ENCODE measurements around the gene OR10A7. TPM values are rescaled to one million over a fixed set of nuclear protein-coding genes. Genes with fewer than 3 reads are reported as not detected.

The OR10A7 gene, protein sequence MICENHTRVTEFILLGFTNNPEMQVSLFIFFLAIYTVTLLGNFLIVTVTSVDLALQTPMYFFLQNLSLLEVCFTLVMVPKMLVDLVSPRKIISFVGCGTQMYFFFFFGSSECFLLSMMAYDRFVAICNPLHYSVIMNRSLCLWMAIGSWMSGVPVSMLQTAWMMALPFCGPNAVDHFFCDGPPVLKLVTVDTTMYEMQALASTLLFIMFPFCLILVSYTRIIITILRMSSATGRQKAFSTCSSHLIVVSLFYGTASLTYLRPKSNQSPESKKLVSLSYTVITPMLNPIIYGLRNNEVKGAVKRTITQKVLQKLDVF
- not detected in 2 replicates for total RNA-seq

GRCh38 chr12:55220725-55221124 is at the start of gene OR10A7:
TSS of gene OR10A7 (plus strand) at chr12:55221025. CDS start at chr12:55221025, 0 bp downstream.

GRCh38 chr12:55244309-55244708 is 23.5 kb downstream of the OR10A7 start, which contains the start of gene OR6C74:
TSS of gene OR6C74 (plus strand) at chr12:55244609. CDS start at chr12:55247288, 2,679 bp downstream.

Other genes with a start within 250 kb of the OR10A7 start
- not detected in 2 replicates for gene TESPA1, start 236.3 kb upstream of the OR10A7 start, total RNA-seq
- gene NEUROD4, start 201.1 kb upstream of the OR10A7 start, total RNA-seq, result not detected in 2 replicates
- not detected in 2 replicates for gene OR9K2, start 94.6 kb upstream of the OR10A7 start, total RNA-seq
- gene OR6C74, start 23.6 kb downstream of the OR10A7 start, total RNA-seq, result not detected in 2 replicates
- not detected in 2 replicates for gene OR6C6, start 75.5 kb downstream of the OR10A7 start, total RNA-seq
- gene OR6C1, start 93.3 kb downstream of the OR10A7 start, total RNA-seq, result not detected in 2 replicates
- gene OR6C3, start 109.7 kb downstream of the OR10A7 start, total RNA-seq, result not detected in 2 replicates
- not detected in 2 replicates for gene OR6C75, start 141.9 kb downstream of the OR10A7 start, total RNA-seq
- gene OR6C65, start 179.5 kb downstream of the OR10A7 start, total RNA-seq, result not detected in 2 replicates
- not detected in 2 replicates for gene OR6C76, start 205.2 kb downstream of the OR10A7 start, total RNA-seq
- gene OR6C2, start 223.1 kb downstream of the OR10A7 start, total RNA-seq, result not detected in 2 replicates
- gene OR6C70, start 249.1 kb downstream of the OR10A7 start, total RNA-seq, result not detected in 2 replicates